Hematopoietic multipotent progenitor cell treated with erythropoietin and hydrocortisone succinate and interleukin-3 and kit ligand, for 15 days (in vitro differentiated cells): ENCODE results near the gene EGLN1.

Experiments
- DNase-seq: peaks from one replicate; pipeline ENCODE4 v3.0.0-alpha.2; 2015; ENCODE audit warnings: low spot score

EGLN1 gene

DNA sequence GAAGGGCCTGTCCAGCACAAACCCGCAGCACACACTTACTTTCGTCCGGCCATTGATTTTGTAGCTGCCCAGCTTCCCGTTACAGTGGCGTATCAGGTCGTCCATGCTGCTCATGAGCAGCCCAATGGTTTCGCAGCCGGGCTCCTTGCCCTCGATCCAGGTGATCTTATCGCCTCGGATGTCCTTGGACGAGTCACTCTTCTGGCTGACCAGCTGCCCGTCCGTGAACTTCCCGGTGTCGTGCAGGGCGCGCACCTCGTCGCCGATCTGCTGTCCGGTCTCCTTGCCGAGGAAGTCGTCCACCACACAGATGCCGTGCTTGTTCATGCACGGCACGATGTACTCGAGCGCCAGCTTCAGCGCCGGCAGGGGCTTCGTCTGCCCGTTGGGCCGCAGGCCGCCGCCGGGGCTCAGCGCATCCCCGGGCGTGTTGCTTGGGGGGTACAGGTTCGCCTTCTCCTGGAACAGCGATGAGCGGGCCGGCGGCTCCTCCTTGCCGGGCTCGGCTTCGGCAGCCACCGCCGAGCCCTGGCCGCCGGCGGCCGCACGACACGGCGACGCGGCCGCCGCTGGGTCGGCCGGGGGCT lies 1.0 kb downstream of the EGLN1 start:
- DNase-seq = peak; percentile 34

GRCh38 chr1:231420299-231420958 lies 1.7 kb downstream of the EGLN1 start:
- peak; percentile 24 for DNase-seq

- DNase-seq = no peak
These were observed 2.3 kb downstream of the EGLN1 start for GRCh38 chr1:231419738-231420298.

DNA sequence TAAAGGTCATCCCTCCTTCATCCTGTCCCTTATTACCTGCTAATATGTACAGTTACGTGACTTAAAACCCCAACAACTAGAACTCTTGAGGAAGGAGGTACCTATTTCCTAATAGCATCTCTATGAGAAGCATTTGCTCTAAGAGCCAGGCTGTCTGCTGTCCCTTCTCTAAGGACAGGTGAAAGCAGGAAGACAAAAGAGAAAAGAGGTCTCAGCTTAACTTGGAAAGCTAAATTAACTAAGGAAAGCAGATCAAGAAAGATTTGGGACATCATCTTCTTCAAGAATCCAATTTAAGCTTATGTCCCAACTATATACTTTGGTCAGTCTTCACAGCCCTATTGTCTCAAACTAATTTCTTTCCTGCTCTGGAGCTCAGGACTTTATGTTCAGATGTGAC lies 2.9 kb downstream of the EGLN1 start:
- no peak for DNase-seq

- DNase-seq = no peak
These were observed 3.4 kb downstream of the EGLN1 start for GRCh38 chr1:231418741-231419107.

DNA sequence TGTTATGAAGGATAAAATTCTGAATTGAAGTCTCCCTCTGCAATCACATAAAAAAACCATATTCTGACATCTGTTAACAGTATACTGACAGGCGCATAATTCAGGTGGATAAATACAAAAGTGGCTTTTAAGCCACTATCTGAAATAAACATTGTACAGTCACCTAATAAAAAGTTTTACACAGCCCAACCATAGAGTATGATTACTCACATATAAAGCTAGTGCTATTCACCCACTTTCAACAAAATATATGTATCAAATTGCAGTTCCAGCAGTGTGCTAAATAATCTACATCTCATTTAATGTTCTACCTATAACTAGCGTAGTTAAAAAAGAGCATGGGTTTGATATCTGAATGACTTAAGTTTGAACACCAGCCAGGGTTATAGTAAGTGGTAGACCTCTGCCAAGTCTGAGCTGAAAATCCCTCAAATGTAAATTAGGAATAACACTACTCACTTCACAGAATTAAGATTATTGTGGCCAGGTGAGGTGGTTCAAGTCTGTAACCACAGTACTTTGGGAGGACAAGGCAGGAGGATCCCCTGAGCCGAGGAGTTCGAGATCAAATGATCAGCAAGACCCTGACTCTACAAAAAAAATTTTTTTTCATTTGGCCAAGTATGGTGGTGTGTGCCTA lies 3.9 kb downstream of the EGLN1 start:
- DNase-seq = no peak

DNA sequence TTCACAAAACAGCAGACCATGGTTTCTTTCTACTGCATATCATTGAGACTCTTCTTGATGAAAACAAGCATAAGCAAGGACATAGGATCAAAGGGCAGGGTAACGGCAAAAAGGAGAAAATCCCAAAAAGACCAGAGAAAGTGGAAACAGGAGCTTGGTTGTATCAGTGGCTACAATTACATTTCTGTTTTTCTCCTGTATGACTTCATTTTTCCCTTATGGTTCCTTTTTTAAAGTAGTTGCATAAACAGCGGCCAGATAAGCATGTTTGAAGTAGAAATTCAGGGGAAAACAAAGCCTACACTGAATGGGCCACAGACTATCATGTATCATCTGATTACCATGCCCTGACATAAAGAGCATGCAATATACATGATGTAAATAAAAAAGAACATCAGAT lies 4.6 kb downstream of the EGLN1 start:
- no peak for DNase-seq

DNA sequence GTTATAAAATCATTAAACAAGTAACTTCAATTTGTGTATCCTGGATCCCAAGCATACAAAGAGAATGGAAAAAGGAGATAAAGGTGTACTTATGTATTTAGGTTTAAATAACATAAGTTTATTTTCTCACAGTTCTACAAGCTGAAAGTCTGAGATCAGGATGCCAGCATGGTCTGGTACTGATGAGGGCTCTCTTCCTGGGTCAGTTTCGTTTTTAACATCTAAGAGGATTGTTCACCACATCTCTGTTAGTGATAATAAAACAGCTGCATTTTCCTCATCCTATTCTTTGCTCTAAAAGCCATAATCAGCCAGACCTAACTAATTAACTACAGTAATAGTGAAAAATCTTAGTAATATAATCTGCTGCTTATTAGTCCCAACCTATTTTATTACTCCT lies 5.2 kb downstream of the EGLN1 start:
- no peak for DNase-seq

GRCh38 chr1:231415018-231415583 lies 7.0 kb downstream of the EGLN1 start:
- DNase-seq = no peak

GRCh38 chr1:231414260-231415016 lies 7.6 kb downstream of the EGLN1 start:
- DNase-seq = no peak

- DNase-seq = no peak
These were observed 8.4 kb downstream of the EGLN1 start for GRCh38 chr1:231413749-231414082.

- no peak for DNase-seq
These were observed 11.0 kb downstream of the EGLN1 start for GRCh38 chr1:231411036-231411531.

GRCh38 chr1:231410036-231410612 lies 12.0 kb downstream of the EGLN1 start:
- DNase-seq = no peak

DNA sequence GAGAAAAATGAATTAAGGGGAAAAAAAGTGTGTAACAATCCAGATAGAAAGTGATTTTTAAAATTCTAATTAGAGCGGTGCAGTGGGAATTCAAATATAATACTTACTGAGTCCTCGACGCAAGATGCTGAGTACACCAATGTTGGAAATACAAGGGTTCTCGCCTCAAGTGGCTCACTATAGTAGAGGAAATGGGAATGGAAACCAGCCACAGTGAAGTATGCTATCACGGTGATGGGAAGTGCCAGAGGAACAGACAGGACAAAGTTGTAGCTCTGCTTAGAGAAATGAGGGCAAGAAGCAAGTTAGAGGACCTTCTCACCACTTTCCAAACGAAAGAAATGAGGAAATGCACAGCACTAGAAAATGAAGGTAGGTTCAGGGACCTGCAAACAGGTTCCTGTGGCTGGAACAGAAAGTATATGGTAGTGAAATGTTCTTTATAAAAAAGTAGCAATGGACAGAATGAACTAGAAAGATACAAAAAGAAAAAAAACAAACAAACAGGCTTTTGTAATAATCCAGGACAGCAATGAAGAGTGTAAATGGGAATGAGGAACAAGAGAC lies 13.5 kb downstream of the EGLN1 start:
- DNase-seq = no peak

DNA sequence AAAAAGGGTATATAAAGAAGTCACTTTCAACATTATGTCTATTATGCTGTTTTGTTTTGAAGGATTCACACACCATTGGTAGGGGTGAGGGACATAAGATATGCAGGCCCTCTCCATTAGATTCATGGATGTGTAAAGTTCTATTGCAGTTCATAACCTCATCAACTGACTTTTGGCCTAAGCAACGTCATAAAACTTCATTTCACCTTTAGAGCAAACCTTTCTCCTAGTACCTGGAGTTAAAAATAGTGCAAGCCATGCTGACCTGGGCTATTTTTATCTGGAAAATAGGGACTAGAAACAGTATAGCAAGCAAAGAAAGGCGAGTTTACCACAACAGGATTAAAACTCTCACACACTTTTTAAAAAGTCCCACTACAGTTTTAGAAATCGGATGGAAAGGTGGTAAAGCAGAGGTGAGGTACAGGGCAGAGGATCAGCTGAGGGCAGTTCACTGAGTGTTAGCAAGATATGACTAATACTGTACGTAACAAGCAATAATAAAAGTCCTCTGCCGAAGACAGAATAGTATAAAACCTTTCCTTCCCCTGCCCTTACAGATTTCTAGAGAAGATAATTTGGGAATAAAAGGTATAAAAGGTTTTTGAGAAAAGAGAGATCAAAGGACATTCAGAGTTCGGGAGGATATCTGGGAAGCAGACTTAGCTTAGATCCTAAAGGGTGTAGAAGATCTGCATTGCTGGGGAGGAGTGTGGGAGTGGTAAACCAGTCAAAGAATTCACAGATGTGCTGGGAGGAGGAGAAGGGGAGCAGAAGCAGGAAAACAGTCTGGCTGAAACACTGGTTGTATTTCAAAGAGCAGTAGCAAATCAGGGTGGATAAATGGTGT lies 14.3 kb downstream of the EGLN1 start:
- DNase-seq = no peak

GRCh38 chr1:231407049-231407448 lies 15.0 kb downstream of the EGLN1 start:
- DNase-seq = no peak

DNA sequence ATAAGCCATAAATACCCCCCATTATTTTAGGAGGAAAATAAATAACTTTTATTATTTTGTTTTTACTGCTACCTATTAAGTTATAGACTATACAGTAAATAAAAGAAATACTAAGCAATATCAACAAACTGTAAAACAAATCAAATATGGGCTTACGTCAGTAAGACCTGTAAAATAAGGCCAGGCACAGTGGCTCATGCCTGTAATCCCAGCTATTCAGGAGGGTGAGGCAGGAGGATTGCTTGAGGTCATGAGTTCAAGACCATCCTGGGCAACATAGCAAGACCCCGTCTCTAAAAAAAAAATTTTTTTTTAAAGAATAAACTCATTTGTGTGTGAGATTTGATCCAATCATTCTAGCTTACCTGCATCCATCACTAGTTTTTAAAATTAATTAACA lies 17.8 kb downstream of the EGLN1 start:
- DNase-seq = no peak

DNA sequence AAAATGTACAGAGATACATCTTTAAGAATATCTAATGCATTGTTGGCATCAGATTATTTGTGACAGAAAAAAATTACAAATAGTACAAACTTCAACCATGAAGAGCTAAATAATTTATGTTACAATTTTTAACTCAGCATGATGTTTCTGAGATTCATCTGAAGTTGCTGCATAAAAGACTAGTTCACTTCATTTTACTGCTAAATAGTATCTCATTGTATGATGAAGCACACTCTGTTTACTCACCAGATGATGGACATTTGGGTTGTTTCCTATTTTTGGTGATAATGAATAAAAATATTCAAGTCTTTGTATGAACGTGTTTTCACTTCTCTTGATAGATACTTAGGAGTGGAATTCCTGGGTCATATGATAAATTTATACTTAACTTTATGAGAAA lies 20.6 kb downstream of the EGLN1 start:
- DNase-seq = no peak

DNA sequence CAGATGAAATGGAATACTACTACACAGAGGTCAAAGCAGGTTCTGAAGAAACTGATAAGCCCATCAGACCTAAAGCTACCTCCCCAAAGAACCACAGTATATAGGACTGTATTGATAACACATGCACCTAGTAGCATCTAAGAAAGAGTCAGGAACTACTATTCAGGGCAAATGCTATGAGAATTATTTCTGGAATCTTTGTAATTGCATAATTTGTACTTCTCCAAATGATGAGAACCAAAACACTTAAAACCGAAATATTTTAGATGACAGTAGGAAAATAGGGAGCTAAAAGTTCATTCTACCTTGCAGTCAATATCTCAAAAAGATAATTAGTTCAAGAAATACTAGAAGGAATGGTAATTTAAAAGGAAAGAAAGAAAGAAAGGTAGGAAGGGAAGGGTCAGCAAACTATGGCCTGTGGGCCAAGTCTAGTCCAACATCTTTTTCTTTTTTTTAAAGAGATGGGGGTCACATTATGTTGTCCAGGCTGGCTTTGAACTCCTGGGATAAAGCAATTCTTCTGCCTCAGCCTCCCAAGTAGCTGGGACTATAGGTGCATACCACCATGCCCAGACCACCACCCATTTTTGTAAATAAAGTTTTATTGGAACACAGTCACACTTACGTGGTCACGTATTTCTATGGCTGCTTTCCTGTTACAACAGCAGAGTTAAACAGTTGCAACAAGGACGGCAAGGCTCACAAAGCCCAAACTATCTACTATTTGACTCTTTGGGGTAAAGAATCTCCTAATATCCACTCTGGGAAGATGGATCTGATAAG lies 24.0 kb downstream of the EGLN1 start:
- DNase-seq = no peak

DNA sequence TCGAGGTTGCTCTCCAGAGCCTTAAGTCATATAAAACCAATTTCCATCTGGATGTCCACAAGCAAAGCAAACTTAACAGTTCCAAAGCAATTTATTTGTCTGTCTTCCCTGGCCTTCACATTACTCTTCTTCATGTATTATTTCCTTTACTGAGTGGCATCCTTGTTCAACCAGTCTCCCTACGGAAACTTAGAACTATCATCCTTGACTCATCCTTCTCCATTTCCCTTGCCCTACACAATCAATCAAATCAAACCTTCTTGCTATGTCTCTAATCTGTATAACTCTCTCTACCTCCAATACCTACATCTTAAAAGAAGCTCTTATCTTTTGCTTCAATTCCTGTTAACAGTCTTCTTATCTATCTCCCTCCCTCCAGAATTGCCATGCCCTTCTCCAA lies 25.4 kb downstream of the EGLN1 start:
- DNase-seq = no peak
